HG03354 (cell line): ENCODE data around the gene ERC2.
"Not testable (repeated sequence)": the region's sequence is repeated elsewhere in the genome, so short reads cannot be mapped to it uniquely, and the experiment has no call there.

Experiments used
- ATAC-seq: cut with Tn5 transposase; IDR thresholded peaks from one replicate; pipeline ENCODE4 v1.9.1; 2021; ENCODE audit warnings: mild to moderate bottlenecking; ENCODE audit not compliant: unreplicated experiment, poor library complexity, severe bottlenecking

ERC2 gene

GRCh38 chr3:56468184-56469106 is at the start of gene ERC2:
Gene ERC2 (minus strand): TSS chr3:56468467.
- ATAC-seq = no peak

- no peak for ATAC-seq
These were observed 34.5 kb upstream of the ERC2 start for GRCh38 chr3:56502738-56503137.

GRCh38 chr3:56496376-56496775 is 28.1 kb upstream of the ERC2 start:
- not testable (repeated sequence) for ATAC-seq

GRCh38 chr3:56494679-56495322 is 26.5 kb upstream of the ERC2 start:
- peak; percentile 96 for ATAC-seq

- no peak for ATAC-seq
These were observed 23.3 kb upstream of the ERC2 start for GRCh38 chr3:56491566-56491965.

- ATAC-seq = no peak
These were observed 20.7 kb upstream of the ERC2 start for GRCh38 chr3:56488812-56489600.

GRCh38 chr3:56484525-56485032 is 16.3 kb upstream of the ERC2 start:
- no peak for ATAC-seq

- no peak for ATAC-seq
These were observed 15.9 kb upstream of the ERC2 start for GRCh38 chr3:56484122-56484521.

GRCh38 chr3:56477646-56478045 is 9.4 kb upstream of the ERC2 start:
- no peak for ATAC-seq

- no peak for ATAC-seq
These were observed 8.5 kb upstream of the ERC2 start for GRCh38 chr3:56476771-56477170.

- no peak for ATAC-seq
These were observed 3.5 kb upstream of the ERC2 start for GRCh38 chr3:56471771-56472170.

- no peak for ATAC-seq
These were observed 874 bp upstream of the ERC2 start for GRCh38 chr3:56469141-56469540.

GRCh38 chr3:56467801-56468183 is 475 bp downstream of the ERC2 start:
- no peak for ATAC-seq

- no peak for ATAC-seq
These were observed 1.2 kb downstream of the ERC2 start for GRCh38 chr3:56467108-56467507.

- no peak for ATAC-seq
These were observed 8.5 kb downstream of the ERC2 start for GRCh38 chr3:56459719-56460118.

GRCh38 chr3:56459104-56459496 is 9.2 kb downstream of the ERC2 start:
- ATAC-seq = no peak

- no peak for ATAC-seq
These were observed 9.7 kb downstream of the ERC2 start for GRCh38 chr3:56458496-56459103.

- no peak for ATAC-seq
These were observed 12.2 kb downstream of the ERC2 start for GRCh38 chr3:56456117-56456516.

GRCh38 chr3:56453011-56453410 is 15.3 kb downstream of the ERC2 start:
- no peak for ATAC-seq

GRCh38 chr3:56452085-56452484 is 16.2 kb downstream of the ERC2 start:
- no peak for ATAC-seq
